ENCODE results near the gene WDR46. TPM values are rescaled to one million over a fixed set of nuclear protein-coding genes. Genes with fewer than 3 reads are reported as not detected.

WDR46 gene, protein sequence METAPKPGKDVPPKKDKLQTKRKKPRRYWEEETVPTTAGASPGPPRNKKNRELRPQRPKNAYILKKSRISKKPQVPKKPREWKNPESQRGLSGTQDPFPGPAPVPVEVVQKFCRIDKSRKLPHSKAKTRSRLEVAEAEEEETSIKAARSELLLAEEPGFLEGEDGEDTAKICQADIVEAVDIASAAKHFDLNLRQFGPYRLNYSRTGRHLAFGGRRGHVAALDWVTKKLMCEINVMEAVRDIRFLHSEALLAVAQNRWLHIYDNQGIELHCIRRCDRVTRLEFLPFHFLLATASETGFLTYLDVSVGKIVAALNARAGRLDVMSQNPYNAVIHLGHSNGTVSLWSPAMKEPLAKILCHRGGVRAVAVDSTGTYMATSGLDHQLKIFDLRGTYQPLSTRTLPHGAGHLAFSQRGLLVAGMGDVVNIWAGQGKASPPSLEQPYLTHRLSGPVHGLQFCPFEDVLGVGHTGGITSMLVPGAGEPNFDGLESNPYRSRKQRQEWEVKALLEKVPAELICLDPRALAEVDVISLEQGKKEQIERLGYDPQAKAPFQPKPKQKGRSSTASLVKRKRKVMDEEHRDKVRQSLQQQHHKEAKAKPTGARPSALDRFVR
- 74.7 and 95.2 TPM in 2 replicates for total RNA-seq
- polyA plus RNA-seq (2012) = 65.0 TPM

GRCh38 chr6:33288921-33289783 lies at the start of gene WDR46, which contains the start of gene PFDN6:
TSS of gene WDR46 (minus strand) at chr6:33289239. CDS start at chr6:33289170, 69 bp downstream.
TSS of gene PFDN6 (plus strand) at chr6:33289601. CDS start at chr6:33289857, 256 bp downstream.
- peak; percentile 94 for DNase-seq (ENCODE audit: low read depth)

- no peak for DNase-seq (ENCODE audit: low read depth)
These were observed 47.5 kb upstream of the WDR46 start for GRCh38 chr6:33336495-33336894.

- DNase-seq (ENCODE audit: low read depth) = no peak
These were observed 46.9 kb upstream of the WDR46 start for GRCh38 chr6:33335916-33336315.

DNA sequence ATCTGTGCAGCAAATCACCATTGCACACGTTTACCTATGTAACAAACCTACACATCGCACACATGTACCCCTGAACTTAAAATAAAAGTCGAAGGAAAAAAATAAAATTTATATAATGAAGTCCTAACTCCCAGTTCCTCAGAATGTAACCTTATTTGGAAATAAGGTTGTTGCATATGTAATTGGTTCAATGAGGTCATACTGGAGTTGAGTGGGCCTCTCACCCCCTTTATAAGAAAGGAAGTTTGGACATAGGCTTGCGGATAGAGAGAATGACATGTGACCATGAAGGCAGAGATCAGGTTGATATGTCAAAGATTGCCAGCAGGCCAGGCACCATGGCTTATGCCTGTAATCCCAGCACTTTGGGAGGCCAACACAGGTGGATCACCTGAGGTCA lies 44.6 kb upstream of the WDR46 start:
- DNase-seq (ENCODE audit: low read depth) = no peak

DNA sequence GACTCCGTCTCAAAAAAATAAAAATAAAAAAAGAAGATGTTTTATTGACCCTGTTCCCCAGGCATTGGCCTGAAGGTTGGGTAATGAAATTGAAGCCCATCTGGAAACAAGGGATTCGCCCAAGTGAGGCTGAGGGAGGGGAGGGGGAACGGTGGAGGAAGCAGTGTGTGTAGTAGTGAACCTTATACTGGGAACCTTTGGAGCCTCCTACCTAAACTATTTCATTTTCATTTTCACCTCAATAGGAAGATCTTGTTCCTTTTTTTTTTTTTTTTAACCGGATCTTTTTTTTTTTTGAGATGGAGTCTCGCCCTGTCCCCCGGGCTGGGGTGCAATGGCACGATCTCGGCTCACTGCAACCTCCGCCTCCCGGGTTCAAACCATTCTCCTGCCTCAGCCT lies 41.7 kb upstream of the WDR46 start:
- DNase-seq (ENCODE audit: low read depth) = no peak

GRCh38 chr6:33329058-33329457 lies 40.0 kb upstream of the WDR46 start:
- peak; percentile 50 for DNase-seq (ENCODE audit: low read depth)

DNA sequence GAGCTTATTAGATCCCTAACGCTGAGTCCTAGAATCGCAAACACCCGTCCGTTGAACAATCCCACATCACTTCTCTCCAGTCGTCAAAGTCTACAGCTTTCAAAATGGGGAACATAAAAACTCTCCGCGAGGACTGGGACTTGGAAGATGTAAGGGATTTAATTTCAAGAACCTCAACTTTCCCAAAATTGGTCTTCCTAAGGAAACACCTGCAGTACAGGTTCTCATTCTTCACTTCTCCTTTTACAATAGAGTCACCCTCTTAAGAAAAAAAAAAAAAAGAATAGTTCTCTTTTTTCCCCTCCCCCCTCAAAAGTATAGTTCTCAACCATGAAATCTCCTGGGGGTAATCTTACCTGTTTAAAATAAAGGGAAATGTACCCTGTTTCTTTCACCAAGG lies 35.1 kb upstream of the WDR46 start:
- no peak for DNase-seq (ENCODE audit: low read depth)

DNA sequence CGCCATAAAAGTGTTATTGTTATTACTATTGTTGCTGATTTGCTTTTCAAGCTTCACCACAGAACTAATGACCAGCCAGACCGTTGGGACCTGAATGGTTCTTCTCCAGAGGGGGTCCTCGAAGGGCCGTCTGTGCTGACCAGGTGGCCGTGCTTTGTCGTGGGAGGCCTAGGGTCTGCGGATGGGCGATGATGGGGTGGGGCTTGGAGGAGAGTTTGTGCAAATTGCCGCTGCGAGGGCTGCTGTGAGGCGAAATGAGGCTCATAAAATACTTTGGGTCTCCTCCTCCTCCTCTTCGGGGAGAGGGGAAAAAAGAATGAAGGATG lies 34.5 kb upstream of the WDR46 start:
- DNase-seq (ENCODE audit: low read depth) = no peak

DNA sequence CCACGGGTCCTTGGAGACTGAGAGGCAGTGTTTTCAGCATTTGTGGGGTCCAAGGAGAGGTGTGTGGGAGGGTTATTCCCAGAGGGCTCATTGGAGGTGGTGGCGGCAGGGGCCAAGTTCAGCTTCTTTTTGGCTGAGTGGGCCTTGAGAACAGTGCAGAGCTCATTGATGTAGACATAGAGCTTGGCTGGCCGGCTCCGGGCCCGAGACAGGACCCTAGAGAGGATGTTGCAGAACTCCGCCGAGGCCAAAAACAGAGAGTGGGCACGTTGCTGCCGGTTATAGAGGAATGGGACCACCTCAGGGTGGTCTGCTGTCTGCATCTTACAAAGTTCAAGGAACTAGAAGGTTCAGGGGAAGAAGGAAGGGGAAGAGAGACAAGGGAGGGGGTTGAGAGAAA lies 32.2 kb upstream of the WDR46 start:
- no peak for DNase-seq (ENCODE audit: low read depth)

GRCh38 chr6:33320315-33321181 lies 31.5 kb upstream of the WDR46 start:
- peak; percentile 70 for DNase-seq (ENCODE audit: low read depth)

DNA sequence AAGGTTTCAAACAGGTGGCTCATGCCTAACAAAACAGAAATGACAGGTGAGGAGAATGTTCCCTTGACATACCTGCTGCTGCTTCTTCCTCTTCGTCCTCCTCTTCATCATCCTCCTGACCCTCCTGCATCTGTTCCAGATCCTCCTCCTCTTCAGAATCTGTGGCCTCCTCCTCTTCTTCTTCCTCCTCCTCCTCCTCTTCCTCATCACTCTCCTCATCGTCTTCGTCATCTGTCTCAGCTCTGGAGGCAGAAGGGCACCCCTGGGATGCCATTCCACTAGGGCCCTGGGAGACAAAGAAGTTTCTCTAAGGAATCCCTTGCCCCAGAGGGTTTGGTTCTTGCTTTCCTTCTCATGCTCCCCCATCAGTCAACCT lies 30.9 kb upstream of the WDR46 start:
- no peak for DNase-seq (ENCODE audit: low read depth)

DNA sequence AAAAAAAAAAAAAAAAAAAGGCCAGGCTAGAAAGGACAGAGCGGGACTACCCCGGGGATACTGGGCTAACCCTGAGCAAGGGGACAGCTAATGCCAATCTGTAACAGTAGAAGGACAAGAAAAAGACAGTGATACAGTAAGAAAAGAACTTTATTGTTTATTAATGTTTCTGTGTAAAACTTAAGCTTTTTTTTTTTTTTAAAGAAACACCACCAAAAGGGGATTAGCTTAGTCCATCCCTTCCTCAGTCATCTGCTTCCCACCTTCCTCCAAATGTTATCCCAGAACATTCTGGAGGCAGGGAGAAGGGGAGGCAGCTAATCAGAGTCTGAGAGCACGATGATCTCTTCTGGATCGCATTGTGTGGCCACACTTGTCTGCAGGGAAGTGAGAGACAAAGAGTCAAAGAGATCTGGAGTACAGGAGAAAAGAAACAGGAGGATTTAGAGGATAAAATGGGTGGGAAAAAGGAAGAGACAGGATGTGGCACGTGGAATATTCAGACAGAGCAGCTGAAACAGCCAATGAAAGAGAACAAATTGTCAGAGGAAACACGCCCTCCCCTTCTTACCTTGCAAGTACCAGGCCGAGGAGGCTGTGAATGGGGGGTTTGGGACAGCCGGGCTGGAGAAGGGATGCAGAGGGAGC lies 29.5 kb upstream of the WDR46 start:
- no peak for DNase-seq (ENCODE audit: low read depth)

- peak; percentile 100 for DNase-seq (ENCODE audit: low read depth)
These were observed 28.8 kb upstream of the WDR46 start, which contains the start of gene ZBTB22 for GRCh38 chr6:33317669-33318425. TSS of gene ZBTB22 (minus strand) at chr6:33317744. CDS start at chr6:33316916, 828 bp downstream.

- DNase-seq (ENCODE audit: low read depth) = no peak
These were observed 28.3 kb upstream of the WDR46 start for GRCh38 chr6:33317419-33317668.

- DNase-seq (ENCODE audit: low read depth) = no peak
These were observed 27.8 kb upstream of the WDR46 start for GRCh38 chr6:33316603-33317418.

DNA sequence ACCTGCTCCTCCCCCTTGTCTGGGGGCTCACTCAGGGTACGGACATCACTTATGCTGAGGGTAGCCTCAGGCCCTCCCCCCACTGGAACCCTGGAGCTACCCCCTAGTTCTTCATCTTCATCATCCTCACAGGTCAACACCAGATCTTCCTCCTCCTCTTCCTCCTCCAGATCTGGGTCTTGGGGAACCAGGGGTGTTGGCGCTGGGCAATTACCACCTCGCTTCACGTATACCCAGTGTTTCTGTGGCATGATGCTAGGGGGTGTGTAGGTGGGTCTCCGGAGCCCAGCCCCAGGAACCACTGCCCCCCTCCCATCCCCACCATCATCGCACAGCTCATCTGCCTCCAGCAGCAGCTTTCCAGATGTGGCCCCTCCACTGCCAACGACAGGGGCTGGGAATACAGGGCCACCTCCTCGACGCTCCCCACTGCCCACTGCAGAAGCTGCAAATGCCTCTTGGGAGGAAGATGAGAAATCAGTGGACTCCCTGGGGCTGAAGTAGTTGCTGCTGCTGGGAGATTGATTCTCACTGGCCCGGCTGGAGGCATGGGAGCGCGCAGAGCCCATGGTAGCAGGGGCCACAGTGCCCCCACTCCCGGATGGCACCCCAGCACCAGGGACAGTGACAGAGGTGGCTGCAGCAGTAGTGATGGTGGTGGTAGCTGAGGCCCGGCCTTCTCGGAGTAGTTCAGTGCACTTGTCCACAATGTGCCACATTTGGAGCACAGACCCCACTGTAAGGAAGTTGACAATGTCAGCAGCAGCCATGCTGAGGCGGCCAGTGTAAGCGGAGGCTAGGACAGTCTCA lies 27.0 kb upstream of the WDR46 start:
- no peak for DNase-seq (ENCODE audit: low read depth)

GRCh38 chr6:33314943-33315792 lies 26.1 kb upstream of the WDR46 start:
- no peak for DNase-seq (ENCODE audit: low read depth)
